DND-41 (cell line): Measurements from ENCODE around the gene GRID1.
A peak's percentile ranks its signal among the peaks of the same experiment; 100 is the strongest.

Experiments used
- EZH2 ChIP-seq: IDR thresholded peaks from 3 replicates; pipeline ENCODE4 v1.6.1; 2012; ENCODE audit warnings: borderline replicate concordance, low read depth, mild to moderate bottlenecking, moderate library complexity, low read length, inconsistent platforms; ENCODE audit not compliant: severe bottlenecking
- TF ChIP-seq, protein P1 (sequence below): IDR thresholded peaks from 2 replicates; pipeline ENCODE4 v1.5.1; 2012; ENCODE audit warnings: borderline replicate concordance, low read length, moderate library complexity, mild to moderate bottlenecking; ENCODE audit not compliant: poor library complexity, severe bottlenecking; ENCODE audit errors: extremely low read depth

DNA sequence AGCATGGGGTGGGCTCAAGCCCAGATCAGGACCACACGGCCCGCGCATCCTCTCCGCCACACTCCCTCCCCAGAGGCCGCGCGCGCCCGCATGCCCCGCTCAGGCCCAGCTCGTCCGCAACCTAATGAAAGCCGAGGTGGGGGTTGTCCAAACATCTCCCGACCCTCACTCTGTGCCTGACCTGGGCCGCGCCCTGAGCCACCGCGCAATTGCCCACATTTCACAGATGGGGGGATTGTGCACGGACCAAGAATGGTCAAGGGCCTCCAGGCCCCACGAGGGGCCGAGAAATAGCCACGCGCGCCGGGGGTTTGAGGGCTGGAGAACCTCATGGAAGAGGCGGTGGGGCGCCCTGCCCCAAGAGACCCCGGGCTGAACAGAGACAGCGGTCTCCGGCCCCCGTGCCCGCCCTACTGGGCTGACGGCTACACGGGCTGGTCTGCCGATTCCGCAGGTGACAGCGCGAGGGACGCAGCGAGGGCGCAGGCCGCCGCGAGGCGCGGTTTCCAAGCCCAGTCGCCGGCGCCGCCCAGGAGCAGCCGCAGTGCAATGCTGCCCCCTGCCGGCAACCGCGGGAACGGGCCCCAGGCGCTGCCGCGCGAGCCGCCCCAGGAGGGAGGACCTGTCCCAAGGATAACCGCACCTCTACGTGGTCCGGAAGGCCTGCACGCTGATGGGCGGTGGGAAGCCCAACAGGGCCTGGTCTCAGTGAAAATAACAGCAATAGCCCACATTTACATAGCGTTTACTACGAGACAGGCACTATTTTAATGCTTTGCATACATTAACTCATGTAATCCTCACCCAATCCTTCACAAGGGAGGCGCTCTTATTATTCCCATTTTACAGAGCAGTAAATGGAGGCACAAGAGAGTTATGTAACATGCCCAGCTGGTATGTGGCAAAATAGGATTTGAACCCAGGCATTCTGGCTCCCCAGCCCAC is 10.5 kb upstream of the GRID1 start:
- TF ChIP-seq, protein P1, sequence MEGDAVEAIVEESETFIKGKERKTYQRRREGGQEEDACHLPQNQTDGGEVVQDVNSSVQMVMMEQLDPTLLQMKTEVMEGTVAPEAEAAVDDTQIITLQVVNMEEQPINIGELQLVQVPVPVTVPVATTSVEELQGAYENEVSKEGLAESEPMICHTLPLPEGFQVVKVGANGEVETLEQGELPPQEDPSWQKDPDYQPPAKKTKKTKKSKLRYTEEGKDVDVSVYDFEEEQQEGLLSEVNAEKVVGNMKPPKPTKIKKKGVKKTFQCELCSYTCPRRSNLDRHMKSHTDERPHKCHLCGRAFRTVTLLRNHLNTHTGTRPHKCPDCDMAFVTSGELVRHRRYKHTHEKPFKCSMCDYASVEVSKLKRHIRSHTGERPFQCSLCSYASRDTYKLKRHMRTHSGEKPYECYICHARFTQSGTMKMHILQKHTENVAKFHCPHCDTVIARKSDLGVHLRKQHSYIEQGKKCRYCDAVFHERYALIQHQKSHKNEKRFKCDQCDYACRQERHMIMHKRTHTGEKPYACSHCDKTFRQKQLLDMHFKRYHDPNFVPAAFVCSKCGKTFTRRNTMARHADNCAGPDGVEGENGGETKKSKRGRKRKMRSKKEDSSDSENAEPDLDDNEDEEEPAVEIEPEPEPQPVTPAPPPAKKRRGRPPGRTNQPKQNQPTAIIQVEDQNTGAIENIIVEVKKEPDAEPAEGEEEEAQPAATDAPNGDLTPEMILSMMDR = peak; percentile 92
- TF ChIP-seq EZH2 = no peak
